ENCODE results near the gene PTPRN2.
"Not testable (repeated sequence)": the region's sequence is repeated elsewhere in the genome, so short reads cannot be mapped to it uniquely, and the experiment has no call there.

PTPRN2 gene

DNA sequence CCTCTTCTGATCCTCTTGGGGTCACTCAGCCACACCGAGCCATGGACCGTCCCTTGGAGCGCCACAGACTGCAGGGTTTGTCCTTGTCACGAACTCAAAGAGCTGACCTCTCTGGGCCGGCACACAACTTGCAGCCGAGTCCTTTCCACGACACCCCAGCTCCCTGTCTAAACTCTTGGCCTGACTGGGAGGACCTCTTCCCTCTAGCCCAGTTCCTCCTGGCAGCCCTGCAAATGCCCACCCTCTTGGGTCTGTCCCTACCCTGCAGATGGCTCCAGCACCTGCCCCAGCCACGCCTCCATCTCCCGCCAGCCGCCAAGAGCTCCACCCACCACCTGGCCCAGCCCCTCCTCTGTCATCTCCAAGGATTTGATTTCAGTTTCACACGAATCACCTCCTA is 911.6 kb downstream of the PTPRN2 start:
- DNase-seq (ENCODE audit: low spot score): no peak

DNA sequence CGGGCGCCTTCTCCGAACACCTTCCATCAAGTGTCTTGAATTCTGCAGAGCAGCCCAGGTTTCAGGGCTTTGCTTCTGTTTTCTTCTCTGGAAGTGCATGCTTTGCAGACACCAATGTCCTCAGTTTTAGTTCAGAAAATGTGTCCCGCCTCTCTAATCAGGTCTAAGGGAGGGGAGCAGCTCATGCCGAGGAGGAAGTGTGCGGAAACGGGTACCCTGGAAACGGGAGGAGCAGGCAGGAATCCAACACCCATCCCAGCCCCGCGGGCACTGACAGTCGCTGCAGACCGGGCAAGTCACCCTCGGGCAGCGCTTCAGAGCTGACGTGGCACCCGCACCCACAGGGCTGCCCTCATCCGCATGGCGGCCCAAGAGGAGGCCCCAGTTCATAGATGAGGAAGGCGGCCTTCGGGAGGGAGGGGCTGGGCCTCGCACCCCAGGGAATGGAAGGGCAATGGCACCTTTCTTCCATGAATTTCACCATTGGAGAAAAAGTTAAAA is 912.1 kb downstream of the PTPRN2 start:
- DNase-seq (ENCODE audit: low spot score): no peak

DNA sequence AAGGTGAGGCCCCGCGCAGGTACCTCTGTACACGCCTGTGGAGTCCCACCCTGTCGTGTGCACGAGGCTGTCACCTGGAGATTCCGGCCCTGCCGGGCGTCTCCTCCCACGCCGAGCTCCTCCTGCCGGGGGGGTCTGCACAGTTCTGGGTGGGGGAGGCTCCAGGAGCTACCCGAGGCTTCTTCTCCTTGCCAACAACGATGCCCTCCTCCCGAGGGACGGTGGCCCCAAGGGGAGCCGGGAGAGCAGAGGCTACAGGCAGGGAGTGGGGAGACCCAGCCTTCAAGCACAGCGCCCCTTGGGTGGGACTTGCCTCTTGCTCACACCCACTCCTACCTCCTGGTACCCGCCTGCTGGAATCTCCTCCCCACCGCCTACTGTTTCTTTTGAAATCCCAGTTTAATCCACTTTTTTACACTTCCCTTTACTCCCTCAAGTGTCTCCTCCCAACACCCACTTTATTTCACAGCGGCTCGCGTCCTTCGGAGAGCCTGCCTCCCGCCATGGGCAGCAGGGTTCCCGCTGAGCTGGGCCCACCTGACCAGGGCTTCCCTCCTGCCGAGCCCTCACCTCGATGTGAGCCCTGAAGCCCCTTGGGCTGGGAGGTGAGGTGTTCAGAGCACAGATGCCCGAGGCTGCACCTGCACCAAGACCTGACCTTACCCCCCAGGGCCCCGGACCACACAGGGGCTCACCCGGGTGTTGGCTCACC is 912.8 kb downstream of the PTPRN2 start:
- no peak for DNase-seq (ENCODE audit: low spot score)

GRCh38 chr7:157674027-157674714 is 913.5 kb downstream of the PTPRN2 start:
- no peak for DNase-seq (ENCODE audit: low spot score)

DNA sequence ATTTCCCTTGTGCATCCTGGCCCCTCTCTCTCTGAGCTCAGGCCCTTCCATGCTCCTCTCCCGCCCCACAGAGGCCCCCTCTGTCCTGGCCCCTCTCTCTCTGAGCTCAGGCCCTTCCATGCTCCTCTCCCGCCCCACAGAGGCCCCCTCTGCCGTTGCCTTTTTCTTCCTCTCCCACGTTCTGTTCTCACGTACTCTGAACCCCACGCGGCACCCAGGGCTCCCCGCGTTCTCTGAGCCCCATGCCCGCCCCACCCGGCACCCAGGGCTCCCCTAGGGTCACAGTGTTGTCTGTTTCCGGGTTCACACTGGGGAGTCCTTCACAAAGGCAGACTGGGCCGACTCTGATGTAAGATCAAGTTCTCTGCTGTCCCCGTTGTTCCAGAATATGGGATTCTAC is 914.0 kb downstream of the PTPRN2 start:
- DNase-seq (ENCODE audit: low spot score): no peak

GRCh38 chr7:157671358-157672255 is 916.0 kb downstream of the PTPRN2 start:
- DNase-seq (ENCODE audit: low spot score): no peak

- DNase-seq (ENCODE audit: low spot score): no peak
Measured at GRCh38 chr7:157670490-157671357, 916.9 kb downstream of the PTPRN2 start.

- no peak for DNase-seq (ENCODE audit: low spot score)
Measured at GRCh38 chr7:157669768-157670351, 917.8 kb downstream of the PTPRN2 start.

DNA sequence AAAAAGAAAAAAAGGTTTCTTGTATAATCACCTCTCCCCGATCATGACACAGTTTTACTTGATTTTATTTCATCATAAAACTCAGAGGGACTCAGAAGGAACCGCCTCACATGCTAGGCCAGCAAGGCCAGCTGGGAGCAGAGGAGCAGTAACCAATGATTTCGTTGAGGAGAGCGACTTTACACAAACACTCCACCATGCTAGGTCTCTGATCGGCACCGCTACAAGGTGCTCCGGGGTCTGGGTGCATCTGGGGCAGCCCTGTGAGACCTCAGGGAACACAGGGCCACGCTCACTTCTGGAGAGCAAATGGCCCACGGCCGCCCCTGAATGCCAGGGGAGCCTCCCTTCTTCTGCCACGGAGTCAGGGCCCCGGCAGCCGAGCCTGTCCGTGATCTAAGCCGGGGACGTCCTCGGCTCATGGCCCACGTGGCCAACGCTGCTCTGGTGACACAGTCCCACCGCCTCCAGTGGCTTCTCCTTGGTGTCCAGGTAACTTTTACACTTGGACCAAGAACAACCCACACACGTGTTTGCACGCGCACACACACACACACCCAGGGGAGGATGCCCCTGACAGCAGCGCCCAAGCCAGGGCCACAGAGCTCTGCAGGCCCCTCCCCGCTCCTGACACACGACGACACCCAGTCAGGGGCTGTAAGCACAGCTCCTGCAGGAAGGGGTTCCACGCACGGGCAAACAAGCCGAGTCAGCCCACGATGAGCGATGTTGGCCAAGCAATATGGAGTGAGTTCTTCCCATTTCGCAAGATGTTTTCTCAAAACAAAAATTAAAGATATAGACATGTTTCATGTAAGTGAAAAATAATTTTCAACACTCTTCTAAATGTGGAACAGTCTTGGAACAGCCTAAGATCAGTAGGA is 918.5 kb downstream of the PTPRN2 start:
- no peak for DNase-seq (ENCODE audit: low spot score)

GRCh38 chr7:157668221-157668883 is 919.3 kb downstream of the PTPRN2 start:
- no peak for DNase-seq (ENCODE audit: low spot score)

DNA sequence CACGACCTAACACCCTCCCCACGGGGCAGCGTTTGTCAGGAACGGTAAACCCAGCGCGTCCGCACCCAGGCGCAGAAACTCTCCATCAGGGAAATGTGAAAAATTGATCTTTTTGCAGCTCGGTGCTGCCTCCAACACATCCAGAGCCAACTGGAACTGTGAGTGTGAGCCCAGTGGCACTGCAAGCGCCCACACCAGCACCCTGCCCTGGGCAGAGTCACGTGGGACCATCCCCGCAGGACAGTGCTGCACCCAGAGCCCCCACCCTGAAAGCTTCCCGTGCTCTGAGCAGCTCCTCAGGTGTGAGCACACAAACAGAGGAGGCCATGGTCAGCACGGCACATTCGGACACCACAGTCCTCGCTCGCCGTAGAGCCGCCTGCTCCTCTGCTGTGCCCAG is 919.9 kb downstream of the PTPRN2 start:
- DNase-seq (ENCODE audit: low spot score): no peak

DNA sequence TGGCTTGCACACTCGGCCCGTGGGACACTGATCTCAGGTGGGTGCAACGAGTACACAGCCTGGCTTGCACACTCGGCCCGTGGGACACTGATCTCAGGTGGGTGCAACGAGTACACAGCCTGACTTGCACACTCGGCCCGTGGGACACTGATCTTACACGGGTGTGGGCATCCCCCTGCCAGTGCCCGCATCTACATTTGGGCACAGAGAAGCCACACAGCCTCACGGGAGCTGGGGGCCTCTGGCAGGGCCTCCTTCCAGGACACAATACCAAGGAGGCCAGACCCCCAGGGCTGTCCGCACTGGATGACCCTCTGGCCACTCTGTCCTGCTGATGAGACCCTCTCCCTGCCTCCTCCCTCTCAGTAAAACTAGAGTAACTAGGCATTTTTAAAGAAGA is 920.4 kb downstream of the PTPRN2 start:
- DNase-seq (ENCODE audit: low spot score): no peak

GRCh38 chr7:157666530-157667040 is 921.0 kb downstream of the PTPRN2 start:
- no peak for DNase-seq (ENCODE audit: low spot score)

DNA sequence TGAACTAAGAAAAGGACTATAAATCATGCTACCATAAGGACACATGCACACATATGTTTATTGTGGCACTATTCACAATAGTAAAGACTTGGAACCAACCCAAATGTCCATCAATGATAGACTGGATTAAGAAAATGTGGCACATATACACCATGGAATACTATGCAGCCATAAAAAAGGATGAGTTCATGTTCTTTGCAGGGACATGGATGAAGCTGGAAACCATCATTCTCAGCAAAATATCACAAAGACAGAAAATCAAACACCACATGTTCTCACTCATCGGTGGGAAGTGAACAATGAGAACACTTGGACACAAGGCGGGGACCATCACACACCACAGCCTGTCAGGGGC is 922.0 kb downstream of the PTPRN2 start:
- not testable (repeated sequence) for DNase-seq (ENCODE audit: low spot score)

GRCh38 chr7:157664871-157665633 is 922.6 kb downstream of the PTPRN2 start:
- DNase-seq (ENCODE audit: low spot score): no peak

DNA sequence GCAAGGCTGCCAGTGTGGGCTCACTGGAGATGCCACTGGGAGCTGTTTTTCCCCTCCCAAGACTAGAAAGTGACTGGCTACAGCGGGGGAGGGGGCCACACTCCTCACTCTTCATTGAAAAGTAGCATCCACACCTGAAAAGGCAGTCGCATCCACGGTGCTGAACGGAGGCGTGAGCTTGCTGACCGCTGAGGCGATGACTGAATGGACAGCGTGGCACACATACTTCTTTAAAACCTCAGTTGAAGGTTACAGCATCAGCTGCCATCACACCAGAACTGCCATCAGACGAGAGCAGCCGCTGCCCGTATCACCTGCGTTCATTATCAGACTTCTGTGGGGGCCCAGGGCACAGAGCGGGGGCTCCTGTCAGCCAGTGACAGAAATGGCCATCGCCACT is 923.6 kb downstream of the PTPRN2 start:
- no peak for DNase-seq (ENCODE audit: low spot score)

DNA sequence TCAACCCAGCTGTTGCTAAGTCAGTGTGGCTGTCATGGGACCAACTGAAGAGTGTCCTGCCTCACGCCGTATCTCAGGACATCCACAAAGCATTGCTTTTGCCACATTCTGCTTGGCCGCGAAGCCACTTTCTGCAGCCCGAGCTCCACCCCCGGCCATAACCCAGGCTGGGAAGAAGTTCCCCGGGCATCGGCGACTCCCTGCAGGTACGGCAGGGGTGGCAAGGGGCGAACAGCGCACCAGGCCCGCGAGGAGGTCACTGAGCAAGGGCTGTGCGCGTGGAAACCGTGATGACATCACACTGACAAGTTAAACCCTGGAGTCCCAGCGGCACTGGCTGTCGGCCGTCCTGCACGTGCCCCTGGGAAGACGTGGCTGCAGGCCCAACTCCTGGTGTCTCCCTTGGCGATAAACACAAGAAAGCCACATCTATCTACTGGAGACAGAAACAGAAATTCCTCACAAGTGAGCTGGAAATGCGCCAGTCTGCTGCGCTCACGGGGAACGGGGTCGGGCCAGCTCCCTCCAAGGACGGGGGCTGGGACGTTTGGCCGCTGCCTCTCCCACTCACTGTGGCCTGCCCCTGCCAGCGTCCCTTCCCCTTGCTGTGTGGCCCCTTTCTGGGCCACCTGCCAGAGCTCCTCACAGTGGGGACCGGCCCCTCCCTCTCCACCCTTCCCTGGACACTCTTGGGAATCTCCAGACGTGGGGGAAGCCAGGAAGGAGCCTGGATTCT is 924.5 kb downstream of the PTPRN2 start:
- DNase-seq (ENCODE audit: low spot score): no peak
